GM19468 (cell line): ENCODE data around the gene SBSN.

Experiments used
- ATAC-seq: cut with Tn5 transposase; IDR thresholded peaks from one replicate; pipeline ENCODE4 v1.9.1; 2021; ENCODE audit warnings: mild to moderate bottlenecking, moderate library complexity, moderate number of reproducible peaks; ENCODE audit not compliant: unreplicated experiment; ENCODE audit errors: extremely low read depth

The SBSN gene

DNA sequence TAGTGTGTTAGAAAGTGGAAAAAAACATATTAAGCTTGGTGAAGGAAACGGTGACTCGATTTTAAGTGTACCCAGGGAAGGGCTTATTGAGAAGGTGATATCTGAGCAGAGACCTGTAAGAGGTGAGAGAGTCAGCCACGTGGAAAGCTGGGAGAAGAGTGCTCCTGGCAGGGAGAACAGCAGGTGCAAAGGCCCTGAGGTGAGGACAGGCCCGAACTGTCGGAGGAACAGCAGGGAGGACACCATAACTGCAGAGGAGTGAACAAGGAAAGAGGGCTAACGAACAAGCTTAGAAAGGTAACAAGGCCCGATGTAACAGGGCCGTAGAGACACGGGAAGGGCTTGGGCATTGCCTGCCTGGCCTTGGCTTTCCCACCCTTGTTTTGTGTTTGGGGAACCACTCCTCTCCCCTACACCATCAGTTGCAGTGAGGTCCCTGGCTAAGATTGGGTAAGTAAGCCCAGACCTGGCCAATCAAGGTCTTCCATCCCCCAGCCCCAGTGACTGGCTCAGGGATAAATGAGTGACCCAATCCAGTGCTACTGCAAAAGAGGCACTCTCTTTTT is 28.0 kb upstream of the SBSN start:
- no peak for ATAC-seq

DNA sequence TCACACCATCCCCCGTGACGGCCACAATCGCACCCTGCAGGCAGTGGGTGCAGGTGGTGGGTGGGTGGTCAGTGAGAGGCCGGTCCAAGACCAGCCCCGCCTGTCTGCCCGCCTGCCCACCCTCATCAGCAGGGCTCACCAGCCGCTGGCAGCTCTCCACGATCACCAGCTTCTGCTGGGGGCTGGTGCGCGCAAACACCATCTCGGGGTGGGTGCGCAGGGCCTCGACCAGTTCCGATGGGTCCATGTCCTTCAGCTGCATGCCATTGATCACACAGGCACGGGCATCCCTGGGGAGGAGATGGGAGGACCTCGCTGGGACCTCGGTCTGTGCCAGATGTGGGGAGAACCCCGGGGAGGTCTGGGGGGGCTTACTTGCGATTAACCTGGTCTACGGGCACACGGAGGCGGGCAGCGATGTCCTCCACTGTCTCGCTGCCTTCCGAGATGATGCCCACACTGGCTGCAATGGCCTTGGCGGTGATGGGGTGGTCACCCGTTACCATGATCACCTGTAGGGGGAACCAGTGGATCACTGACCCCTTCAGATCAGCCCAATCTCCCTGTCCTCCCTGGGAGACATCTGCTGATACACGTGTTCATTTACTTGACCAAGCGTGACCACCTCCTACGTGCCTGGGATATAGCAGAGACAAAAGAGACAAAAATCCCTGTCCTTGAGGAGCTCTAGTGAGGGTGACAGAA is 27.3 kb upstream of the SBSN start:
- ATAC-seq: no peak

DNA sequence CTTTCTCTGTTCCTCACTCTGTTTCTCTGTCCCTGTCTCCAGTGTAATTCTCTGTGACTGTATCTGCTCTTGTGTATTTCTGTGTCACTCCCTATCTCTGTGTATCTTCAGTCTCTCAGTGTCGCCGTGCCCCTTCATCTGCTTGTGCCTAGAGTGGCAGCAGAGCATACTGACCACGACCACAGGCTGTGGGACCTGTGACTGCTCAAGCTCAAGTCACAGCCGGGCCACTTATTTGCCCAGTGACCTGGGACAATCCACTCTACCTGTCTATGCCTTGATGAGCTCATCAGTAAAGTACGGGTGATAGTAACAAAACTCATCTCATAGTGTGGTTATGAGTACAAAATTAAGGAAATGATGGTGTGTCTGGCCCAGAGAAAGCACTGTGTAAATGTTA is 26.0 kb upstream of the SBSN start:
- no peak for ATAC-seq

DNA sequence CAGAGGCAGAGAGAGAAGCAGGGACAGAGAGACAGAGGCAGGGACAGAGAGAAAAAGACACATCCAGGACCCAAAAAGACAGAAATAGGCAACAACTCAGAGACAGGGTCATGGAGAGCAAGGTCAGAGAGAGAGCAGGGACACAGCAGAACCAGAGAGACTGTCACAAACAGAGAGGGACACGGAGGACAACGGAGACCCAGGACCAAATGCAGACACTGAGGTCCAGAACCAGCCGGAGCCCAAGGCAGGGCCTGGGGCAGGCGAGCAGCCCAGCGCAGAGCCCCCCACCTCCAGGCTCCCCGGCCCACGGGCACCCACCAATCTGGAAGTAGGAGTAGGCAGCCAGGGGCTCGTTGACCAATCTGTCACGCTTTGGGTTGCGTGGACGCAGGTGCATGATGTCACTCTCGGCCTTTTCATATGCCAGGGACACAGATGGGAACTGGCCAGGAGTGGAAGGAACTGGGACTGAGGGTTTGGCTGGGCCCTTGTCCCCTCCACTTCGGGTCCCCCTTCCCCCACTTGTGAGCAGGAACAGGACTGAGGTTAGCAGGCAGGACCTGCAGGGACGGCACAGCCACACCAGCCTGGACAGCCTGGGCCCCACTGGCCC is 25.4 kb upstream of the SBSN start:
- ATAC-seq: no peak

DNA sequence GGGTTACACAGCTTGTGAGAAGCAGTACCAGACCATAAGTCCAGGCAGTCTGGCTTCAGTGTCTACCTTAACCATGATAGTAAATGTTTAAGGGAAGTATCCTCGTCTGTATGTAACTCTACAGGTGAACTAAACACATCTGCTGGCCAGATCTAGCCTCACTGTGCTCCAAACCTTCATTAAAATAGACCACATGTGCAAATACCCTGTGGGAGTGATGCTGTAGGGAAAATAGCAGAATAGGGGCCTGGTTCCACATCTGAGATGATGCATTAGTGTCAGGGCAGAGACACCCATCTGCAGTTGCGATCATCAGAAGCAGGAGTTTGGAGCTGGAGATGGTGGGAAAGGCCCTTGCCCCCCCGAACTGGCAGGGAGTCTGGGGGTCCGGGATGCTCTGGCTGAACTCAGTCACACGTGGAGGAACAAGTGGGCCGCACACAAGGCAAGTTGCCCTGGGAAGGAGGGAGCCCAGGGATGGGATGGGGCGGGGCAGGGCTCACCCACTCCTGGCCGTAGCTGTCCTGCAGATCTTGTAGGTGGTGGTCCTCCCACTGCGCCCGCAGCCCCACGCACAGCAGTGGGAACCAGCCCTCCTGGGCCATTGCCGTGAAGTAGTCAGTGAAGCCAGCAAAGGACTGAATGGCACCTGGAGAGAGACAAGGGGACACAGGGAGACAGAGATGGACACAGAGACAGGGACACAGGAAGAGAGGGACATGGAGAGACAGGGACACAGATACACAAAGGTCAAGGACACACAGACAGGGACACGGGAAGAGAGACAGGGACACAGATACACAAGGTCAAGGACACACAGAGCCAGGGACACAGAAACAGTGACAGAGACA is 24.6 kb upstream of the SBSN start:
- ATAC-seq: no peak

DNA sequence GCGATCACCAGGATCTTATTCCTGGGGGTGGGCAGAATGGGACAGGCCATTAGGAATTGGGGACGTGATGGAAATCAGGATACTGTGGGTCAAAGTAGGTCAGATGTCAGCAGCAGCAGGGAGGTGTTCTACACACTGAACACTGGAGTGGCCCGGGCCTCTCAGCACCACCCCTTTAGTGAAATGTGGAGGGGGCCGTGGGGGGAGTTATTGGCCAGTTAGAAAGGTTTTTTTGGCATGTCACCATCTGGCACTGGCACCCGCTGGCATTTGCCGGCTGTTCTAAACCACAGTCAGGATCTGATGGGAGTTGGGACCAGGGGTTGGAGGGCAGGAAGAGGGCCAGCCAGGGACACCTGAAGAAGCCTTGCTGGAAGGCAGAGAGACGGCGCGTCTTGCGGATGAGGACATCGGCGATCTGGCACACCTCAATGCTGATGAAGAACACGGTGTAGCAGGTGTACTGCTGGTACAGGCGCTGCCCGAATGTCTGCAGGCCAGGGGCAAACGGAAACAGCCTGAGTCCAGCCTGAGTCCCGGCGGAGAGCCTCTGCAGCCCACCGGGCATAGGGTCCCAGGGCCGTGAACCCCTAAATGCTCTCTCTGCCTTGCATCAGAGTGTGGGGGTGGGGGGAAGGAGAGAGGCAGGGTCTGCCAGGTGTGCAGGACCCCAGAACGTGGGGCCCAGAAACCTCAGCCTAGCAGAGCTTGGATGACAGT is 23.1 kb upstream of the SBSN start:
- ATAC-seq: no peak

DNA sequence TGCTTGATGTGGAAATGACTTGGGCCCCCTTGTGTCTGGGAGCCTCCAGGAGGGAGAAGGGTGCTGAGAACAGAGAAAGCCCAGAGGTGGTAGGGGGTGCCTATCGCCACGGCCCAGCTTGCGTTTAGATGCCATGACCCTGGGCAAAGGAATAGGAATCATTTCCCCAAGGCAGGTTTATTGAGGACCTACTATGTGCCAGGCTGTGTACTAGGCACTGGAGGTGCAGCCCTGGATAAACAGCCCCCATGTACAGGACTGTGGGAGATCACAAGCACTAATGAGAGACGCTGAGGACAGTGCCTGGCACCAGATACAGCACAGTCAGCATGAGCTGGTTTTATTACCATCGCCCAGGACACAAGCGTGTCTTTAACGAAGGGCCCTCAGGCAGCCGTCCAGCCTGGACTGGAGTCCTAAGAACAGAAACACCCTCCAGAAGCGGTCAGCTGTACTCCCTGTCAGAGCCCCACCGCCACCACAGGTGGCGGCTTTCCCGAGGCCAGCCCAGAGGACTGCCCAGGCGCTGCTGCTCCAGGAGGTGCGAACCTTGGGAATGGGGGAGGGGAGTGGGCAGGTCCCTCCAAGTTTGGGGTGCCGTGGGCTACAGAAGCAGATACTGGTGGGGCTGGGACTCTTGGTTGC is 21.9 kb upstream of the SBSN start:
- ATAC-seq: no peak

DNA sequence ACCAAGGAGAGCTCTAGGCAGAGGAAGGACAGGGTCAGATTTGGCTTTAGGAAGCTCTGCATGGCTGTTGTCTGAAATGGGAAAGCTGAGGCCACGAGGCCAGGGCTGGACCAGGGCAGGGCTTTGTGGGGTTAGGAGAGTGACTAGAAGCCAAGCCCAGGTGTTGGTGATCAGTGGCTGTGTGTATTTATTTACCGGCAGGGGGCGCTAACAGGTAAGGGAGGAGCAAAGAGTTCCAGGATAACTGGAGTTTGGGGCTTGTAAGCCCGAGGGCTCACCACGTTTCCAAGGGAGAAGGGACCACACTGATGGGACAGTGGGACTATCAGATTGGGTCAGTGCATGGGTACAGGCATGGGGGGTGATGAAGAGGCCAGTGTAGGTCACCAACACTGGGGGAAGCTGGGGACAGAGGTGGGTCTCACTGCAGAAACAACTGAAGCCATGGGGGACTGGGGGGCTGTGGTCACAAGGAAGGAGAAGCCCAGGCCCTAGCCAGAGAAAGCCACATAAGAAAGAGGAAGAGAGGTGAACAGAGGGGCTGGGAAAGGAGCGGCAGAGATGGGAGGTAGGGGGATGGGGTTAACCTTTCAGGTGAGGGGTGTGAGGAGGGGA is 21.2 kb upstream of the SBSN start:
- ATAC-seq: no peak

DNA sequence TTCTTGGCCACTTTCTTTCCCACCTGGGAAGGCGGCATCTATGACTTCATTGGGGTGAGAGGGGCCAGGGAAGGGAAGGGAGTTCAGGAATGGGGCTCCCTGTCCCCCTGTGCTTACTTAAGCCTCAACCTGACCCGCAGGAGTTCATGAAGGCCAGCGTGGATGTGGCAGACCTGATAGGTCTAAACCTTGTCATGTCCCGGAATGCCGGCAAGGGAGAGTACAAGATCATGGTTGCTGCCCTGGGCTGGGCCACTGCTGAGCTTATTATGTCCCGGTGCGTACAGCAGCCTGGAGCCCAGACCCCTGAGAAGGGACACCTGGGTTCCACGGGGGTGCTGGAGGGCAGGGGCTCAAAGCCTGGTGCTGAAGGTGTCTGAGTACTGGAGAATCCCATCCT is 18.4 kb upstream of the SBSN start:
- no peak for ATAC-seq

DNA sequence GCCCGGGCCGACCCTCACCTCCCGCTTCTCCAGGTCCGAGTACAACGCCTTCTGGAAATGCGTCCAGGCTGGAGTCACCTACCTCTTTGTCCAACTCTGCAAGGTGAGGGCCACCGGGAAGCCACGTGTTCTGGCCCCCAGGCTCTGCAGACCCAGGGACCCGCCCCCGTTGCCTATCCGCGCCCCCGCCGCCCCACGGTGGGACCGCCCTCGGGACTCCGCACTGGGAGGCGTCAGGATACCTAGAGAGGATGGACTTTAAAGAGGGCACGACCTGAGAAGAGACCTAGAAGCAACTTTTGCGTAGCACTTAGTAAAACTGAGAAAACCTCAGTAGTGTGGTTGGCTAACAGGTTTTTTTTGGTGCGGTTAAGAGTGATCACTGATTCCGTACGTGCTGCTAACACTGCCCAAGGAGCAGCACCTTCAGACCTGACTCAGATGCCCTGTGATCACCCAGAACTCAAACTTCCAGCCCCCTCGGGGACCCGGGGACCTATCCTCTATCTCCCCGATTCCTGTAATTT is 17.8 kb upstream of the SBSN start:
- ATAC-seq: no peak

DNA sequence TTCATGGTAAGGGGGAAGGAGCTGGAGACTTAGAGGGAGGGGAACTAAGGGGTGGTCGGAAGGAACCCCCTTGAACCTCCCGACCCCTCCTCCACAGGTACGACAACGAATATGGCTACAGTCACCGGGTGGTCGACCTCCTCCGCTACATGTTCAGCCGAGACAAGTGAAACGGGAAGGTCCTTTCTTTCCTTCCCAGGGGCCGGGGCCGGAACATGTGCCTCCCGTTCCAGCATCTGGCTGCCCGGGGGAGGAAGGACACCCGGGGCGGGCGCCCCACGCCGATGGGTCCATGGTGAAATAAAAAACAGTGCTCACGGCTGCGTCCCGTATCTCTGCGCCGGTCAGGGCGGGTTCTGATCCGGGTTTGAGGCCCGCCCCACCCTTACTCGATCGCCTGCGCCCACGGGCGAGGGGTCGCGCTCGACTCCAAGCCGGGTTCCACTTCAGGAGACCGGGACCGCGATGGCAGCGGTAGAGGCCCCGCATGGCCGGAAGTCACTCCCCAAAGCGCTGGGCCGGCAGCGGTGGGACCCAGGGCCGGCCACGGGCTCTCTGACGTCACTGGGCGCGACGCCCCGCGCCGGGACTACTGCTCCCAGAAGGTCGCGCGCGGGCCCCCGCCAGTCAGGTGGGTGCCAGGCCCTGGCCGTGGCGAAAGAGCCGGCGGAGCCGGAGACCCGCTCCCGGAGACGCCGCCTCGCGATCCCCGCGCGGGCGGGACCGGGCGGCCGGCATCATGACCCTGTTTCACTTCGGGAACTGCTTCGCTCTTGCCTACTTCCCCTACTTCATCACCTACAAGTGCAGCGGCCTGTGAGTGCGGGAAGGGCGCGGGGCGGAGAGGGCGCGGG is 17.1 kb upstream of the SBSN start, which contains the start of gene TMEM147:
Gene TMEM147 (plus strand): TSS at position 626 of the 854 bp plus-strand sequence. CDS start 114 bp downstream, at position 740.
- peak; percentile 52 for ATAC-seq

DNA sequence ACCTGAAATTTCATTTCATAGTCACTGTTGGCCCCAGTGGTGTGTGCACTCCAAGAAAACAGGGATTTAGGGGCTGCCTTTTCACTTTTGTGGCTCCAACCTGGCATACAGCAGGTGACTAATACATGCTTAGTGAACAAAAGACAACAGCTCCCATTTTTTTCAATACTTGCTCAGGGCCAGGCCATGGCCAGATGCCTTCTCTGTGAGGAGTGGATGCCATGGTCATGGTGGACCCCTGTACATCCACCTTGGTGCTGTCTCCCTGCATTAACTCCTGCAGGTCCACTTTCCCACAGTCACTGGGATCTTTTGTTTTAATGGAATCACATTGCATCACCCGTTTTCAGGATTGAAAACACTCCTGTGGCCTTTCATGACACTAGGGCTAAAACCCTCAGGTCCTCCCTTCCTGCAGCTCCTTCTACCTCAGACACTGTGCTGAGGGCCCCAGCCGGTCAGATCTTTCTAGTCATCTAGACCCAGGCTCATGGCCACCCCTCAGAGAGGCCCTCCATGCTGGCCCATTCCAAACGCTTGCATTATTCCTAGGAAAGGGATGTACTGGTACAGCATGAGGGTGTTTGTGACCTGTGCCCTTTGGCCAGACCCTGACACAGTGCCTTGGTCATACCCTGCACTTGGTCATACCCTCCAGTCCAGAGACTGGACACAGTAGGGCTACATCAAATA is 16.1 kb upstream of the SBSN start:
- no peak for ATAC-seq

DNA sequence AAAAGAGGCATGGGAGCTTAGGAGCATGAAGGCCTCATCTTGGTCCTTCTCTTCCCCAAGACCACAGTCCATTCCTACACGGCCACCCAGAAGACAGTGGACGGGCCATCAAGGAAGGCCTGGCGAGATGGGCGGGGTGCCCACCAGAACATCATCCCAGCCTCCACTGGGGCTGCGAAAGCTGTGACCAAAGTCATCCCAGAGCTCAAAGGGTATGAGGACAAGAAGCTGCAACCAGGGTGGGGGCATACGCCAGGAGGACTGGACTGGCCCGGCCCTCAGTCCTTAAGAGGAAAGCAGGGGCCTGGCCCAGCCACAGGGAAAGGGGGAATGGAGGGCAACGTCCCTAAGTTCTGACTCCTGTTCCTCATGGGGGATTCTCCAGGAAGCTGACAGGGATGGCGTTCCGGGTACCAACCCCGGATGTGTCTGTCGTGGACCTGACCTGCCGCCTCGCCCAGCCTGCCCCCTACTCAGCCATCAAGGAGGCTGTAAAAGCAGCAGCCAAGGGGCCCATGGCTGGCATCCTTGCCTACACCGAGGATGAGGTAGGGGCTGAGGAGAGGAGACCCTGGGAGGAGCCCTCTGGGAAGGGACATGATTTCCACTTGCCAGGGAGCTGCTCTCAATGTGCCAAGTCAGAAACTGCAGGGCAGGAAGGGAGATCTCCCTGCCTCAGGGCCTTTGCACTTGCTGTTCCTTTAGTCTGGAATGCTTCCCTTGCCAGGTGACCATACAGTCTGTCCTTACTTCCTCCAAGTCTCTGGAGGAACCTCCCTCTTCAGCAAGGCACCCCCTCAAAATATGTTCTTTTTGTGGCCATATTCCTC is 15.4 kb upstream of the SBSN start:
- no peak for ATAC-seq

DNA sequence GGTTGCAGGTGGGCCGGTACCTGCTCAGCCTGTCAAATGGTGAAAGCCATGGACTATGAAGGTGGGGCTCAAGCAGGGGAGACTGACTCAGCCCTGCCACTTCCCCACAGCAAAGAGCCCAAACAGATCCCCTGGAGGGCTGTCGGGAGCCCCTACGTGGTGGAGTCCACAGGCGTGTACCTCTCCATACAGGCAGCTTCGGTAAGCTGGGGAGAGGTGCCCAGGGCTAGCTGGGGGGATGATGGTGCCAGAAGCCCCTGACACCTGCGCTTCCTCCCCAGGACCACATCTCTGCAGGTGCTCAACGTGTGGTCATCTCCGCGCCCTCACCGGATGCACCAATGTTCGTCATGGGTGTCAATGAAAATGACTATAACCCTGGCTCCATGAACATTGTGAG is 14.1 kb upstream of the SBSN start:
- ATAC-seq: no peak

DNA sequence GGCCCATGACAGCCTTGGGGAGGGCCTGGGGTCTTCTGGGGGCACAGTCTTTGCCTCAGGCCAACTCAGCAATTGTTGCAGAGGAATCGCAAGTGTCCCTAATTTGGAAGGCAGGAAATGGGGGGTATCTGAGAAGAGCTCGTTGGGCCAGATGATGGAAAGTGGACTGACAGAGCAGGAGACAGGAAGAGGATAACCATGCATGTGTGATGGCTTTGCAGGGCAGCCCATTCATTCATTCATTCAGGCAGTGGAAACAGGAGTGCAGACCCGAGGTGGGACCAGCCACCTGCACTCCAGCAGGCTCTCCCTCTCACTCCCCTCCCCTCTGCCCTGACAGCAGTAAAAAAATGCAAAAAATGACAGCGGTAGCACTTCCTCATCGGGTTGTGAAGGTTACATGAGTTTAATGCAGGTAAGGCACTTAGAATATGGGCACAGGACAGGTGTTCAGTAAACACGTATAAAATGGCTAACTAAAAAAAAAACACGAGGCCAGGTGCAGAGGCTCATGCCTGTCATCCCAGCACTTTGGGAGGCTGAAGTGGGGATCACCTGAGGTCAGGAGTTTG is 12.3 kb upstream of the SBSN start:
- ATAC-seq: no peak

DNA sequence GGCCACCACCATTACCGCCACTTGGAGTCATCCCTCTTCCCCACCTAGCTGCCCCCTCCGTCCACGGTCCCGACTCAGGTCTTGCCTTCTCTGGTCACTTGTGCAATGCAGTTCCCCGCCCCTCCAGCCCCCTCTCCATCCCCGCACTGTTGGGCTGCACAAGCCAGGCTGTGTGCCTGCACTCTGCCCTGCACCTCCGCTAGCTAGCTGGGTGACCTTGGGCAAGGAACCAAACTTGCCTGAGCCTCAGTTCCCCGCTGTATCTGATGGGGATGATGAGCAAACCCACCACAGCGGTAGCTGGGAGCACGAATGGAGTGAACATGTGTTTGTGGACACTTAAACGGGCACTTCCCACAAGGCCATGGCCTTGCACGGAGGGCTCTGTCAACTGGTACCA is 11.7 kb upstream of the SBSN start:
- no peak for ATAC-seq
